Globus pallidus (tissue), 1 donor: ENCODE measurements around the gene NFKBIB.

Experiments
- DNase-seq: peaks from one replicate; pipeline ENCODE4 v3.0.0-alpha.2; 2015; ENCODE audit warnings: low spot score

NFKBIB gene

GRCh38 chr19:38904581-38905539, 5.1 kb downstream of the NFKBIB start:
- DNase-seq, result no peak

- no peak for DNase-seq
Observed at GRCh38 chr19:38905620-38906019, 5.9 kb downstream of the NFKBIB start.

- DNase-seq, result no peak
Observed at GRCh38 chr19:38907227-38907626, 7.5 kb downstream of the NFKBIB start.

- DNase-seq, result no peak
Observed at GRCh38 chr19:38907670-38908069, 7.9 kb downstream of the NFKBIB start.

- DNase-seq, result no peak
Observed at GRCh38 chr19:38908911-38909310, 9.1 kb downstream of the NFKBIB start.

GRCh38 chr19:38910488-38910887, 10.7 kb downstream of the NFKBIB start:
- no peak for DNase-seq

GRCh38 chr19:38911388-38912001, 11.7 kb downstream of the NFKBIB start:
- no peak for DNase-seq

- DNase-seq, result no peak
Observed at GRCh38 chr19:38912600-38913514, 13.1 kb downstream of the NFKBIB start.

GRCh38 chr19:38913958-38914357, 14.2 kb downstream of the NFKBIB start:
- DNase-seq, result no peak

GRCh38 chr19:38915329-38916321, 15.9 kb downstream of the NFKBIB start:
- no peak for DNase-seq

GRCh38 chr19:38917516-38917915, 17.7 kb downstream of the NFKBIB start:
- no peak for DNase-seq

- no peak for DNase-seq
Observed at GRCh38 chr19:38917921-38918491, 18.2 kb downstream of the NFKBIB start.

GRCh38 chr19:38918526-38918925, 18.8 kb downstream of the NFKBIB start:
- DNase-seq, result no peak

GRCh38 chr19:38919837-38920601, 20.2 kb downstream of the NFKBIB start:
- DNase-seq, result no peak

- DNase-seq, result no peak
Observed at GRCh38 chr19:38920602-38921419, 21.0 kb downstream of the NFKBIB start.

GRCh38 chr19:38921420-38922274, 21.9 kb downstream of the NFKBIB start:
- DNase-seq, result no peak

GRCh38 chr19:38922482-38922881, 22.7 kb downstream of the NFKBIB start:
- DNase-seq, result no peak

- no peak for DNase-seq
Observed at GRCh38 chr19:38924388-38924787, 24.6 kb downstream of the NFKBIB start.
